ENCODE data around the gene ANKRD29.

- TF ChIP-seq, protein P1, sequence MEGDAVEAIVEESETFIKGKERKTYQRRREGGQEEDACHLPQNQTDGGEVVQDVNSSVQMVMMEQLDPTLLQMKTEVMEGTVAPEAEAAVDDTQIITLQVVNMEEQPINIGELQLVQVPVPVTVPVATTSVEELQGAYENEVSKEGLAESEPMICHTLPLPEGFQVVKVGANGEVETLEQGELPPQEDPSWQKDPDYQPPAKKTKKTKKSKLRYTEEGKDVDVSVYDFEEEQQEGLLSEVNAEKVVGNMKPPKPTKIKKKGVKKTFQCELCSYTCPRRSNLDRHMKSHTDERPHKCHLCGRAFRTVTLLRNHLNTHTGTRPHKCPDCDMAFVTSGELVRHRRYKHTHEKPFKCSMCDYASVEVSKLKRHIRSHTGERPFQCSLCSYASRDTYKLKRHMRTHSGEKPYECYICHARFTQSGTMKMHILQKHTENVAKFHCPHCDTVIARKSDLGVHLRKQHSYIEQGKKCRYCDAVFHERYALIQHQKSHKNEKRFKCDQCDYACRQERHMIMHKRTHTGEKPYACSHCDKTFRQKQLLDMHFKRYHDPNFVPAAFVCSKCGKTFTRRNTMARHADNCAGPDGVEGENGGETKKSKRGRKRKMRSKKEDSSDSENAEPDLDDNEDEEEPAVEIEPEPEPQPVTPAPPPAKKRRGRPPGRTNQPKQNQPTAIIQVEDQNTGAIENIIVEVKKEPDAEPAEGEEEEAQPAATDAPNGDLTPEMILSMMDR (conservative IDR thresholded peaks at IDR 0.05) = no peak
- TF ChIP-seq EZH2 (IDR thresholded peaks at IDR 0.05; ENCODE audit: low read depth) = no peak
These were observed 13.2 kb upstream of the ANKRD29 start for GRCh38 chr18:23675896-23676295.
